Right atrium auricular region (tissue), 2 donors: ENCODE data around the gene TENM3. TPM values are rescaled to one million over a fixed set of nuclear protein-coding genes. Genes with fewer than 3 reads are reported as not detected.

Source experiments
- DNase-seq: peaks from one replicate; pipeline ENCODE4 v3.0.0-alpha.2; 2019; ENCODE audit warnings: low spot score
- H3K27ac ChIP-seq, 2 donors: fragments of 200-600 bp; sonication (generic); 1 replicate in 1 of 2; 2 replicates in 1 of 2; pipeline ENCODE4 v1.5.1; 2016 to 2019
- H3K27me3 ChIP-seq, 2 donors: fragments of 200-600 bp; sonication (generic); one replicate each; pipeline versions ENCODE4 v1.5.1 to v1.6.0; 2017 to 2019
- H3K36me3 ChIP-seq: fragments of 200-600 bp; sonication (generic); one replicate; pipeline ENCODE4 v1.5.1; 2016
- H3K4me1 ChIP-seq, 2 donors: fragments of 200-600 bp; sonication (generic); one replicate each; pipeline versions ENCODE4 v1.5.1 to v1.6.0; 2017 to 2019
- H3K4me3 ChIP-seq, 2 donors: fragments of 200-600 bp; sonication (generic); 1 replicate in 1 of 2; 2 replicates in 1 of 2; pipeline ENCODE4 v1.5.1; 2017 to 2019; ENCODE audit warnings: mild to moderate bottlenecking in 1 of 2, moderate library complexity in 1 of 2
- H3K9me3 ChIP-seq, 2 donors: fragments of 200-600 bp; sonication (generic); one replicate each; pipeline ENCODE4 v1.5.1; 2019
- CTCF ChIP-seq, 2 donors: fragments of 200-600 bp; sonication (generic); IDR thresholded peaks; one replicate each; pipeline ENCODE4 v1.5.1; 2019; ENCODE audit warnings: antibody characterized with exemption in 2 of 2
- total RNA-seq, 2 donors: library from RNA; depleted of rRNA; stranded (reverse); fragments of >200 nt; gene quantifications; one replicate each; pipeline ENCODE4 v1.1.0, GENCODE V29; 2016

TENM3 gene
- total RNA-seq, 2 donors from 2014 or later, result 10.7 to 15.9 TPM

- no peak for DNase-seq
- no peak for TF ChIP-seq CTCF (IDR thresholded peaks at IDR 0.05)
- Histone ChIP-seq H3K4me3 (no peak overlapping the region), H3K27me3 (no peaks in the 10 kb centered on the region), H3K36me3 (no peaks in the 10 kb centered on the region), H3K9me3 (no peaks in the 10 kb centered on the region), H3K27ac (no peak overlapping the region), H3K4me1 (no peaks in the 10 kb centered on the region)
These were observed 35.5 kb downstream of the TENM3 start for GRCh38 chr4:182278729-182279128.

GRCh38 chr4:182280436-182281111 lies 37.4 kb downstream of the TENM3 start:
- no peaks in the 10 kb centered on the region for H3K9me3 ChIP-seq
- no peak overlapping the region for H3K27ac ChIP-seq
- DNase-seq, result no peak
- no peak overlapping the region for H3K4me3 ChIP-seq
- H3K36me3 ChIP-seq, result no peaks in the 10 kb centered on the region
- H3K4me1 ChIP-seq, result no peaks in the 10 kb centered on the region
- no peak for TF ChIP-seq CTCF (IDR thresholded peaks at IDR 0.05)
- no peaks in the 10 kb centered on the region for H3K27me3 ChIP-seq

GRCh38 chr4:182286035-182286434 lies 42.8 kb downstream of the TENM3 start:
- Histone ChIP-seq H3K27me3 (no peaks in the 10 kb centered on the region), H3K4me3 (no peak overlapping the region), H3K27ac (no peak overlapping the region), H3K4me1 (no peaks in the 10 kb centered on the region), H3K36me3 (no peaks in the 10 kb centered on the region), H3K9me3 (no peaks in the 10 kb centered on the region)
- DNase-seq, result no peak
- no peak for TF ChIP-seq CTCF (IDR thresholded peaks at IDR 0.05)

- H3K9me3 ChIP-seq, result no peaks in the 10 kb centered on the region
- H3K4me3 ChIP-seq, result no peak overlapping the region
- no peak for TF ChIP-seq CTCF (IDR thresholded peaks at IDR 0.05)
- no peaks in the 10 kb centered on the region for H3K4me1 ChIP-seq
- no peak overlapping the region for H3K27ac ChIP-seq
- no peaks in the 10 kb centered on the region for H3K27me3 ChIP-seq
- H3K36me3 ChIP-seq, result no peaks in the 10 kb centered on the region
- no peak for DNase-seq
These were observed 43.7 kb downstream of the TENM3 start for GRCh38 chr4:182286931-182287330.

GRCh38 chr4:182288534-182288933 lies 45.3 kb downstream of the TENM3 start:
- TF ChIP-seq CTCF (IDR thresholded peaks at IDR 0.05), result no peak
- H3K4me3 ChIP-seq, result no peak overlapping the region
- no peaks in the 10 kb centered on the region for H3K9me3 ChIP-seq
- no peaks in the 10 kb centered on the region for H3K4me1 ChIP-seq
- no peaks in the 10 kb centered on the region for H3K27me3 ChIP-seq
- no peak overlapping the region for H3K27ac ChIP-seq
- no peak for DNase-seq
- no peaks in the 10 kb centered on the region for H3K36me3 ChIP-seq

GRCh38 chr4:182289809-182290208 lies 46.6 kb downstream of the TENM3 start:
- no peak for TF ChIP-seq CTCF (IDR thresholded peaks at IDR 0.05)
- Histone ChIP-seq H3K9me3 (no peaks in the 10 kb centered on the region), H3K27me3 (no peaks in the 10 kb centered on the region), H3K4me3 (no peak overlapping the region), H3K36me3 (no peaks in the 10 kb centered on the region), H3K4me1 (no peaks in the 10 kb centered on the region), H3K27ac (no peak overlapping the region)
- DNase-seq, result no peak
